ENCODE results near the gene NFATC2IP. TPM values are rescaled to one million over a fixed set of nuclear protein-coding genes. Genes with fewer than 3 reads are reported as not detected.

The NFATC2IP gene
- total and polyA plus RNA-seq, 4 donors: 5.8 to 17.6 (median 11.9) TPM

DNA sequence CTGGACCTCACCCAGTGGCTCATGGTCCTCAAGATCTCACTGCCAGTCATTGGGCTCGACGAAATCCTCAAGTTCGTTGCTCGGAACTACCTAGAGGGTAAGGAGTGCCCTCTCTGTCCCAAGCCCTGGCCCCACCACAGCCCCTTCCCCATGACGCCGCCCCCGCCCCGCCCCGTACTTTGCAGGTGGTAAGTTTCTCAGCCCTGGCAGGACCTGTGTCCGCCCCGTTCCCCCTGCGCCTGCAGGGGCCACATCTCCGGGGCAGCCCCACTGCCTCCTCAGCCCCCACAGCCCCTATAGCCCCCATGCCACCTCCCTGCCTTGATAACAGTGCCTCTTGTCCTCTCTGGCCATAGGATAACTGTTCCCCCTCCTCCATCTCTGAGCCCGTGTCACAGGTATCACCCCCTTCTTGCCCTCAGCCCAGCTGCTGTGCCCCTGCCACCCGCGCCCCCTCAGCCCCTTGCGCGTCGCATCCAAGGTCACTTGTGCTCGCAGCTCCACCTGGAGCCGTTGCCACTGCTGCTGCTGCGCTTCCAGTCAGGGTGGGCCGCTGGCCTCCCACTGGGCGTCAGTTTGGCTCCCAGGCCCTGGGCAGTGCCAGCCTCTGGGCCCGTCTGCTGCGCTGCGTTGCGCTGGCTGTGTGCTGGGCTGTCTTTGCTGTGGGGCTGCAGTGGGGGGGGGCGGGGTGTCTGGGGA is 47.2 kb upstream of the NFATC2IP start (continued):
- TF ChIP-seq REST (IDR thresholded peaks at IDR 0.05) (no peak), EGR1 (IDR thresholded peaks at IDR 0.05; ENCODE audit: low read depth in 2 of 2) (no peak)
- TF ChIP-seq, protein P1, sequence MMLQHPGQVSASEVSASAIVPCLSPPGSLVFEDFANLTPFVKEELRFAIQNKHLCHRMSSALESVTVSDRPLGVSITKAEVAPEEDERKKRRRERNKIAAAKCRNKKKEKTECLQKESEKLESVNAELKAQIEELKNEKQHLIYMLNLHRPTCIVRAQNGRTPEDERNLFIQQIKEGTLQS (IDR thresholded peaks at IDR 0.05): no peak

DNA sequence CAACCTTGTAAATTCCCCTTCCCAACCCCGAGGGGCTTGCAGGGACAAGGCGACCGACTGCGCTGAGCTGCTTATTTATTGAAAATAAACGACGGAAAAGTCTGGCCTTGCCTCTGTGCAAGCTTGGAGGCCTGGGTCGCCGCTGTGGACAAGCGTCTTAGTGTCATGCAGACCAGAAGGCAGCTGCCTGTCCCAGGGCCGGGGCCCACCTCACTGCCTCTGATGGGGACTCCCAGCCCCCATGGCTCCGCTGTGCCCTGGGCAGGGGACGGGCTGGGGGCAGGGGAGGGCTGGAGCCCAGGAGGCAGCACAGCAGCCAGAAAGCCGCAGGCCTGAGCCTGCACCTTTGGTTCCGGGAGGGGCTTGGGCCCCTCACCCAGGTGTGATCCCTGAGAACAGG is 46.4 kb upstream of the NFATC2IP start:
- Histone ChIP-seq H3K9me3 (ENCODE audit: control insufficient read depth in 4 of 4, low read length in 3 of 4) (no peaks in the 10 kb centered on the region), H3K27me3 (ENCODE audit: control insufficient read depth in 4 of 4, insufficient read depth in 4 of 4, low read length in 3 of 4) (no peaks in the 10 kb centered on the region), H3K27ac (ENCODE audit: low read depth in 1 of 2, low read length in 2 of 2) (no peak overlapping the region), H3K4me3 (ENCODE audit: low read depth in 1 of 3, low read length in 3 of 3) (no peak overlapping the region), H3K9ac (ENCODE audit: low read depth in 1 of 2, low read length in 2 of 2) (no peak overlapping the region), H3K36me3 (ENCODE audit: control insufficient read depth in 4 of 4, insufficient read depth in 3 of 4, low read depth in 1 of 4, low read length in 3 of 4) (peaks cover 0 to 16% (median 9%) of the 10 kb centered on the region in 4 donors), H3K4me1 (ENCODE audit: control insufficient read depth in 4 of 4, insufficient read depth in 4 of 4, low read length in 3 of 4) (no peaks in the 10 kb centered on the region)
- no peak for TF ChIP-seq REST (IDR thresholded peaks at IDR 0.05)
- no peak for TF ChIP-seq HNF4A (conservative IDR thresholded peaks at IDR 0.05)
- TF ChIP-seq RXRA (IDR thresholded peaks at IDR 0.05): no peak
- TF ChIP-seq MAX (IDR thresholded peaks at IDR 0.05): no peak
- TF ChIP-seq FOXA2 (IDR thresholded peaks at IDR 0.05): no peak
- TF ChIP-seq TAF1 (conservative IDR thresholded peaks at IDR 0.05): no peak
- TF ChIP-seq EGR1 (IDR thresholded peaks at IDR 0.05; ENCODE audit: low read depth in 2 of 2): no peak
- TF ChIP-seq SP1 (IDR thresholded peaks at IDR 0.05): no peak
- no peak for TF ChIP-seq JUND (IDR thresholded peaks at IDR 0.05)
- no peak for TF ChIP-seq GABPA (IDR thresholded peaks at IDR 0.05 in 1 of 2, conservative IDR thresholded peaks at IDR 0.05 in 1 of 2)
- TF ChIP-seq HNF4G (IDR thresholded peaks at IDR 0.05): no peak
- TF ChIP-seq NR2F2 (IDR thresholded peaks at IDR 0.05): no peak
- no peak for TF ChIP-seq RAD21 (IDR thresholded peaks at IDR 0.05)
- TF ChIP-seq YY1 (IDR thresholded peaks at IDR 0.05): no peak
- TF ChIP-seq, protein P2, sequence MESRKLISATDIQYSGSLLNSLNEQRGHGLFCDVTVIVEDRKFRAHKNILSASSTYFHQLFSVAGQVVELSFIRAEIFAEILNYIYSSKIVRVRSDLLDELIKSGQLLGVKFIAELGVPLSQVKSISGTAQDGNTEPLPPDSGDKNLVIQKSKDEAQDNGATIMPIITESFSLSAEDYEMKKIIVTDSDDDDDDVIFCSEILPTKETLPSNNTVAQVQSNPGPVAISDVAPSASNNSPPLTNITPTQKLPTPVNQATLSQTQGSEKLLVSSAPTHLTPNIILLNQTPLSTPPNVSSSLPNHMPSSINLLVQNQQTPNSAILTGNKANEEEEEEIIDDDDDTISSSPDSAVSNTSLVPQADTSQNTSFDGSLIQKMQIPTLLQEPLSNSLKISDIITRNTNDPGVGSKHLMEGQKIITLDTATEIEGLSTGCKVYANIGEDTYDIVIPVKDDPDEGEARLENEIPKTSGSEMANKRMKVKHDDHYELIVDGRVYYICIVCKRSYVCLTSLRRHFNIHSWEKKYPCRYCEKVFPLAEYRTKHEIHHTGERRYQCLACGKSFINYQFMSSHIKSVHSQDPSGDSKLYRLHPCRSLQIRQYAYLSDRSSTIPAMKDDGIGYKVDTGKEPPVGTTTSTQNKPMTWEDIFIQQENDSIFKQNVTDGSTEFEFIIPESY (IDR thresholded peaks at IDR 0.05): no peak
- TF ChIP-seq, protein P1 (IDR thresholded peaks at IDR 0.05): no peak
- no peak for TF ChIP-seq CTCF (IDR thresholded peaks at IDR 0.05; ENCODE audit: low read depth, low read length, missing input control)
- TF ChIP-seq FOXA1 (IDR thresholded peaks at IDR 0.05): no peak
- no peak for DNase-seq (ENCODE audit: low spot score)
- WGBS: 95% methylated on average over 14 of the region's 14 CpGs

Data from liver (tissue), 9 donors.